ENCODE results near the gene OXT. TPM values are rescaled to one million over a fixed set of nuclear protein-coding genes. Genes with fewer than 3 reads are reported as not detected.
A peak's percentile ranks its signal among the peaks of the same experiment; 100 is the strongest.
"Not testable (repeated sequence)": the region's sequence is repeated elsewhere in the genome, so short reads cannot be mapped to it uniquely, and the experiment has no call there.

Gene OXT
- under 1 TPM; 0.65 to 0.92 TPM for total RNA-seq
- long read RNA-seq, result 0 reads

- intact Hi-C loops (cut with DNase I), result no loop called here
- peak; percentile 80 to 90 for ATAC-seq
- peak; percentile 66 for DNase-seq
Observed at GRCh38 chr20:3071610-3072529, at the start of gene OXT. Gene OXT (plus strand): TSS chr20:3071620. CDS start chr20:3071656, 36 bp downstream.

GRCh38 chr20:3021777-3022176, 49.6 kb upstream of the OXT start:
- no peak for DNase-seq
- ATAC-seq, result no peak
- intact Hi-C loops (cut with DNase I), result no loop called here

- ATAC-seq; intact Hi-C loops (cut with DNase I); DNase-seq: not testable (repeated sequence)
Observed at GRCh38 chr20:3022559-3023490, 48.6 kb upstream of the OXT start.

- intact Hi-C loops (cut with DNase I), result no loop called here
- ATAC-seq (no peak), DNase-seq (no peak)
Observed at GRCh38 chr20:3027987-3028386, 43.4 kb upstream of the OXT start.

- no peak for ATAC-seq
Observed at GRCh38 chr20:3031524-3032147, 39.8 kb upstream of the OXT start.

GRCh38 chr20:3032624-3033023, 38.8 kb upstream of the OXT start:
- peak in 1 of 2 donors; percentile 80 for ATAC-seq
- intact Hi-C loops (cut with DNase I), result no loop called here
- peak; percentile 62 for DNase-seq

More at GRCh38 chr20:3031524-3032147, 39.8 kb upstream of the OXT start:
- intact Hi-C loops (cut with DNase I), result no loop called here
- DNase-seq, result no peak

GRCh38 chr20:3037654-3038053, 33.8 kb upstream of the OXT start:
- intact Hi-C loops (cut with DNase I), result no loop called here
- no peak for ATAC-seq

GRCh38 chr20:3038454-3038853, 33.0 kb upstream of the OXT start:
- no peak for DNase-seq
- intact Hi-C loops (cut with DNase I), result no loop called here

More at GRCh38 chr20:3037654-3038053, 33.8 kb upstream of the OXT start:
- DNase-seq, result no peak

GRCh38 chr20:3039426-3039825, 32.0 kb upstream of the OXT start:
- DNase-seq (no peak), ATAC-seq (no peak)
- intact Hi-C loops (cut with DNase I), result no loop called here

More at GRCh38 chr20:3038454-3038853, 33.0 kb upstream of the OXT start:
- no peak for ATAC-seq

- intact Hi-C loops (cut with DNase I), result no loop called here
- no peak for DNase-seq
- ATAC-seq, result no peak
Observed at GRCh38 chr20:3040086-3040485, 31.3 kb upstream of the OXT start.

- ATAC-seq (no peak), DNase-seq (no peak)
- intact Hi-C loops (cut with DNase I), result no loop called here
Observed at GRCh38 chr20:3041854-3042409, 29.5 kb upstream of the OXT start.

- intact Hi-C loops (cut with DNase I), result no loop called here
- peak; percentile 69 for DNase-seq
- ATAC-seq, result peak in 1 of 2 donors; percentile 20
Observed at GRCh38 chr20:3042625-3043024, 28.8 kb upstream of the OXT start.

- DNase-seq (no peak), ATAC-seq (no peak)
- intact Hi-C loops (cut with DNase I), result no loop called here
Observed at GRCh38 chr20:3043322-3043721, 28.1 kb upstream of the OXT start, which contains the start of gene GNRH2. Gene GNRH2 (plus strand): TSS chr20:3043622. CDS start chr20:3044415, 793 bp downstream.

- DNase-seq (no peak), ATAC-seq (no peak)
- intact Hi-C loops (cut with DNase I), result no loop called here
Observed at GRCh38 chr20:3044336-3044965, 27.0 kb upstream of the OXT start.

GRCh38 chr20:3045042-3045815, 26.2 kb upstream of the OXT start:
- DNase-seq (peak; percentile 88), ATAC-seq (peak; percentile 73 to 75)
- intact Hi-C loops (cut with DNase I), result no loop called here

GRCh38 chr20:3045816-3046676, 25.4 kb upstream of the OXT start, which contains the start of gene MRPS26:
Gene MRPS26 (plus strand): TSS chr20:3046052. CDS start chr20:3046069, 17 bp downstream.
- peak; percentile 95 for ATAC-seq
- intact Hi-C loops (cut with DNase I), result no loop called here
- DNase-seq, result peak; percentile 94
